ENCODE measurements around the gene TRAF3. TPM values are rescaled to one million over a fixed set of nuclear protein-coding genes. Genes with fewer than 3 reads are reported as not detected.

TRAF3 gene
- total RNA-seq, 4 donors from 2014 or later = 15.9 to 24.9 (median 18.6) TPM

DNA sequence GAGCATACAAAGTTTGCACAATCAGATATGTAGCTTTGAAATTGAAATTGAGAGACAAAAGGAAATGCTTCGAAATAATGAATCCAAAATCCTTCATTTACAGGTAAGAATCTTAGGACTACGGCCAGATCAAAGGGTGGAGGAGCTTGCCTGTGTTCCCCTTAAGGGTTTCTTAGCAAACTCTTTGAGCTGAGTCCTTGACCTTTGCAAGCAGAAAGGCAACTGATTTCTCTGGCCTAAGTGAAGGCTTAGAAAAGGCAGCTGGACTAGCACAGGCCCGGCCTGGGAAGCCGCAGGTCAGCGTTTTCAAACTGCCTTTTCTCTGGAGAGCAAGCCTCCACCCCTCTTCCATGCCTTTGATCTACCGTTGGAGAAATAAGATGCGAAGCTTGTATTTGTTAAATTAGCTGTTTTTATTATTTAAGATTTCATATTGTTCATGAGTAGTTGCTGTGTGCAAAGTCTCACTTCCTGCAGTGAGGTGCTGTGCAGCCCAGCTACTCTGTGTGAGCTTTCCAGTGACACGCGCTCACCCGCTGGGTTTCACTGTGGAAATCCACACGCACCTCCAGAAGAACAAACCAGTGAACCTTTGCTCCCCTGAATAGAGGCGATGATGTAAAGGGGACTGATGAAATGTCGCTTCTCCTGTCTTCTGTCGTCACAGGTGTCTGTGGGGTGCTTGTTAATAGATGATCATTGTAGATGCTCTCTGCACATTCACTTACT is 120.2 kb downstream of the TRAF3 start:
- Histone ChIP-seq H3K27ac (peak overlapping the region in 2 of 3 donors; percentile 79 to 88), H3K36me3 (no peaks in the 10 kb centered on the region), H3K27me3 (no peaks in the 10 kb centered on the region), H3K4me1 (peaks cover 32 to 55% of the 10 kb centered on the region in 2 donors), H3K4me3 (replicated peaks in 1 of 3) (no peak overlapping the region), H3K9me3 (no peaks in the 10 kb centered on the region)
- TF ChIP-seq, protein P1, sequence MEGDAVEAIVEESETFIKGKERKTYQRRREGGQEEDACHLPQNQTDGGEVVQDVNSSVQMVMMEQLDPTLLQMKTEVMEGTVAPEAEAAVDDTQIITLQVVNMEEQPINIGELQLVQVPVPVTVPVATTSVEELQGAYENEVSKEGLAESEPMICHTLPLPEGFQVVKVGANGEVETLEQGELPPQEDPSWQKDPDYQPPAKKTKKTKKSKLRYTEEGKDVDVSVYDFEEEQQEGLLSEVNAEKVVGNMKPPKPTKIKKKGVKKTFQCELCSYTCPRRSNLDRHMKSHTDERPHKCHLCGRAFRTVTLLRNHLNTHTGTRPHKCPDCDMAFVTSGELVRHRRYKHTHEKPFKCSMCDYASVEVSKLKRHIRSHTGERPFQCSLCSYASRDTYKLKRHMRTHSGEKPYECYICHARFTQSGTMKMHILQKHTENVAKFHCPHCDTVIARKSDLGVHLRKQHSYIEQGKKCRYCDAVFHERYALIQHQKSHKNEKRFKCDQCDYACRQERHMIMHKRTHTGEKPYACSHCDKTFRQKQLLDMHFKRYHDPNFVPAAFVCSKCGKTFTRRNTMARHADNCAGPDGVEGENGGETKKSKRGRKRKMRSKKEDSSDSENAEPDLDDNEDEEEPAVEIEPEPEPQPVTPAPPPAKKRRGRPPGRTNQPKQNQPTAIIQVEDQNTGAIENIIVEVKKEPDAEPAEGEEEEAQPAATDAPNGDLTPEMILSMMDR (IDR thresholded peaks at IDR 0.05) = no peak
- TF ChIP-seq POLR2A (IDR thresholded peaks at IDR 0.05) = no peak
- DNase-seq = no peak
- WGBS, 2 donors = 85 to 87% methylated on average over 14 of the region's 14 CpGs
- intact Hi-C loops (cut with DNase I) = no loop called here

DNA sequence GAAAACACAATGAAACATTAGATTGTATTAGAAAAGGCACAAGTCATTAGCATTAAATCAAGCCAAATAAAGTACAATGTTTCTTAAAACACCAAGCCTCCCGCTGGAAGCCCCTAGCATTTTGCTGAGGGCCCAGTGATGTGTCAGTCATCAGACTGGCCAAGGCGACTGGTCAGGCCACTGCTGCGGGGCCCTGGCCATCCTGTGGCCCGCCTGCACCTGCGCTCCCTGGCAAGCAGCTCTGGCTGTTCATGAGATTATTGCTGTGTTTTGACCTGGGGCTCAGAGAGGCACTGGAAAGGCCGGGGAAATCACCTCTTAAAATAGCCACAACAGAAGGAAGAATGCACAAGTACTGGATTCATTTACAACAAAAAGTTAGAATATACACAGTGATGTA is 121.0 kb downstream of the TRAF3 start:
- Histone ChIP-seq H3K27me3 (no peaks in the 10 kb centered on the region), H3K4me3 (replicated peaks in 1 of 3) (no peak overlapping the region), H3K27ac (peak overlapping the region; percentile 65 to 88 (median 79)), H3K9me3 (no peaks in the 10 kb centered on the region), H3K36me3 (no peaks in the 10 kb centered on the region), H3K4me1 (peaks cover 40 to 63% of the 10 kb centered on the region in 2 donors)
- 60 to 73% methylated on average over 6 of the region's 6 CpGs for WGBS, 2 donors
- intact Hi-C loops (cut with DNase I) = no loop called here
- peak; percentile 38 to 45 for DNase-seq
- TF ChIP-seq, protein P1 (IDR thresholded peaks at IDR 0.05) = no peak
- TF ChIP-seq POLR2A (IDR thresholded peaks at IDR 0.05) = no peak

DNA sequence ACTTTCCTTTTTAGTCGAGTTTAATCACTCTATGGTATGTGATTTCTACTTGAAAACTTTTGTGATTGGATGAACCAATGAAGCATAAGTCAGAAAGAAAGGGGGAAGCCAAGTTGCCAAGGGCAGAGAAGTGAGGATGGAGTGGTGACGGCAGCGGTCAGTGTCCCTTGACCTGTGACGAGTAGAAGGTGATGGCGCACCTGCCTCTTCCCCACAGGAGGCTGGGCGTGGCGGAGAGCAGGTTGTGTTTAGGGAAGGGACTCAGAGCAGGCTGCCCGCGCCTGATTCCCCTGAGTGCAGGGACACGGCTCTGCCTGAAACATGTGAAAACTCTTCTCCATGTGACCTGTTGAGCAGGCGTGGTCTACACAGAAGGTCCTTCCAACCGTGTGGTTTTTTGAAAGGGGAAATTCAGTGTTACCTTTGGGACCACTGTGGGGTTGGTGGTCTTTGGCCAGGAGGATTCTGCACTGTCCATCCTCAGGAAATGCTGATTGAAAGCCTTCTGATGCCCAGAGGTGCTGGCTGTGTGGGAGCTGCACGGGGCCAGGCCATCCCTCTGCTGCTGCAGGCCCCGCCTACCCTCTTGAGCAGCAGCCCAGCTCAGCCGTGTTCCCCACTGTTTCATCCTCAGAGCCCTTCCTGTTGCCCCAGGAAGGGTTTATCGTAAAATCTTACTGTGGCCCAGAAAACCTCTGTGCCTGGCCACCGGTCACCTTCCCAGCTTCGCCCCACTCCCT is 121.7 kb downstream of the TRAF3 start:
- peak overlapping the region; percentile 65 to 88 (median 79) for H3K27ac ChIP-seq

DNA sequence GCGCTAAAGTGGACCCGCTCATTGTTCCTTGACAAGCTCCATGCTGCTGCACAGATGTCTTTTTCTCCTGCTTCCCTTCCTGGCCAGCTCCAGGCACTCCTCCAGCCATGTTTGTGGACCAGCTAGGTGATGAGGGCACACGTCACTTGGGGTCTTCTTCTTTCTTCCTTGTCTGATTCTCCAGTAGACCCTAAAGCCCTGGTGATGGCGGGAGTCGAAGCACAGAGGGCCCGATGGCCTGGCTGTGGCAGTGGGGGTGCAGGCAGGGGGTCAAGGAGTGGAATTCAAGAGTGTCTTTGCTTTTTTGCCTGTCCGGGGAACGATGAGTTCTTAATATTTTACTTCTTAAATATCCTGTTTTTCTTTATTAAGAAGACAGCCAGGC is 122.3 kb downstream of the TRAF3 start:
- no peak overlapping the region for H3K4me3 ChIP-seq (replicated peaks in 1 of 3)
- no peaks in the 10 kb centered on the region for H3K36me3 ChIP-seq
- H3K27me3 ChIP-seq = no peaks in the 10 kb centered on the region
- H3K27ac ChIP-seq = peak overlapping the region; percentile 65 to 88 (median 79)
- TF ChIP-seq, protein P1 (IDR thresholded peaks at IDR 0.05) = no peak
- no peak for TF ChIP-seq POLR2A (IDR thresholded peaks at IDR 0.05)
- H3K4me1 ChIP-seq = peaks cover 42 to 72% of the 10 kb centered on the region in 2 donors
- WGBS, 2 donors = 95 to 96% methylated on average over 8 of the region's 8 CpGs
- no peak for DNase-seq
- no peaks in the 10 kb centered on the region for H3K9me3 ChIP-seq
- intact Hi-C loops (cut with DNase I) = no loop called here

More for the DNA sequence above, 121.7 kb downstream of the TRAF3 start:
- DNase-seq = peak; percentile 85 to 90
- Histone ChIP-seq H3K4me3 (replicated peaks in 1 of 3) (no peak overlapping the region), H3K4me1 (peaks cover 42 to 70% of the 10 kb centered on the region in 2 donors), H3K9me3 (no peaks in the 10 kb centered on the region), H3K36me3 (no peaks in the 10 kb centered on the region), H3K27me3 (no peaks in the 10 kb centered on the region)
- WGBS, 2 donors = 52 to 59% methylated on average over 17 to 18 of the region's 18 CpGs
- intact Hi-C loops (cut with DNase I) = no loop called here
- peak in 1 of 2 donors; percentile 35 for TF ChIP-seq POLR2A (IDR thresholded peaks at IDR 0.05)
- TF ChIP-seq, protein P1 (IDR thresholded peaks at IDR 0.05) = no peak

All from thyroid gland (tissue), 4 donors.